Lower leg skin (tissue), 3 donors: ENCODE data around the gene MRPL42.

Experiments
- POLR2A ChIP-seq, 2 donors: fragments of 450-650 bp; IDR thresholded peaks; one replicate each; pipeline ENCODE4 v1.6.1; 2016 to 2017; ENCODE audit warnings: antibody characterized with exemption in 2 of 2, mild to moderate bottlenecking in 1 of 2, moderate library complexity in 1 of 2
- TF ChIP-seq, protein P1 (sequence below), 3 donors: fragments of 450-650 bp; IDR thresholded peaks; one replicate each; pipeline ENCODE4 v1.5.1; 2016; ENCODE audit warnings: antibody characterized with exemption in 3 of 3, mild to moderate bottlenecking in 3 of 3, moderate library complexity in 2 of 3

DNA sequence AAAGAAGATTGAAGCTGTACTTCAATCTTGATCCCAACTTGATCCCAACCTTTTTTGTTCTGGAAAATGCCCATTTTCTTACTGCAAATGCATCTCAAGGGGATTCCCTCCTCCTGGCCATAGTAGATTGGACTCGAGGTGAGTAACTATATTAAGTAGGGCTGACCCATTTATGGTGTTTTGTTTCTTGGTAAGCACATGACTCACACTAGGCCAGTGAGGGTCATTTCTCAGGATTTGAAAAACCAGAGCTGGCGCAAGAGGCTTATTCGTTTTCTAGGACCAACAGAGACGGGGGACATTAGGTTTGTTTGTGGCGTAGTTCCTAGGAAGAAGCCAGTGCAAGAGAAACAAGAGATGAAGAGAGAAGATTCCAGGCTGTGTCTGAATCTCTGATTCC is 51.4 kb downstream of the MRPL42 start:
- TF ChIP-seq, protein P1, sequence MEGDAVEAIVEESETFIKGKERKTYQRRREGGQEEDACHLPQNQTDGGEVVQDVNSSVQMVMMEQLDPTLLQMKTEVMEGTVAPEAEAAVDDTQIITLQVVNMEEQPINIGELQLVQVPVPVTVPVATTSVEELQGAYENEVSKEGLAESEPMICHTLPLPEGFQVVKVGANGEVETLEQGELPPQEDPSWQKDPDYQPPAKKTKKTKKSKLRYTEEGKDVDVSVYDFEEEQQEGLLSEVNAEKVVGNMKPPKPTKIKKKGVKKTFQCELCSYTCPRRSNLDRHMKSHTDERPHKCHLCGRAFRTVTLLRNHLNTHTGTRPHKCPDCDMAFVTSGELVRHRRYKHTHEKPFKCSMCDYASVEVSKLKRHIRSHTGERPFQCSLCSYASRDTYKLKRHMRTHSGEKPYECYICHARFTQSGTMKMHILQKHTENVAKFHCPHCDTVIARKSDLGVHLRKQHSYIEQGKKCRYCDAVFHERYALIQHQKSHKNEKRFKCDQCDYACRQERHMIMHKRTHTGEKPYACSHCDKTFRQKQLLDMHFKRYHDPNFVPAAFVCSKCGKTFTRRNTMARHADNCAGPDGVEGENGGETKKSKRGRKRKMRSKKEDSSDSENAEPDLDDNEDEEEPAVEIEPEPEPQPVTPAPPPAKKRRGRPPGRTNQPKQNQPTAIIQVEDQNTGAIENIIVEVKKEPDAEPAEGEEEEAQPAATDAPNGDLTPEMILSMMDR (IDR thresholded peaks at IDR 0.05): no peak
- TF ChIP-seq POLR2A (IDR thresholded peaks at IDR 0.05): no peak
